ENCODE results near the gene POLR1A.

DNA sequence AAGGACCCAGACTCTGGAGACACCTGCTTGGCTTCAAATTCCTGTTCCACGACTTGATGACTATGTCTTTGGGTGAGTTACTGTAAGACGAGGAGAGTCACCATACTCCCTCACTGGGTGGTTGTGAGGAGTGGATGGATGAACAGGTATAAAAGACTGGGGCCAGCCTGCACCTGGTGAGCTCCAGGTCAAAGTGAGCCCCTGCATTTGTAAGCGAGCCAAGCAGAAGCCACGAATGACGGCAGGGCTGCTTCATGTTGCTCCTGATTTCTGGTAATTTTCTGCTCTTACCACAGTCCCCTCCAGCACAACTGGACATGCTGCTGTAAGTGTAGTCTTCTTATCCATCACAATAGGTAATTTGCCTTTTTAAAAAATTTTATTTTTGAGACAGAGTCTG is 86.6 kb downstream of the POLR1A start:
- TF ChIP-seq, protein P1, sequence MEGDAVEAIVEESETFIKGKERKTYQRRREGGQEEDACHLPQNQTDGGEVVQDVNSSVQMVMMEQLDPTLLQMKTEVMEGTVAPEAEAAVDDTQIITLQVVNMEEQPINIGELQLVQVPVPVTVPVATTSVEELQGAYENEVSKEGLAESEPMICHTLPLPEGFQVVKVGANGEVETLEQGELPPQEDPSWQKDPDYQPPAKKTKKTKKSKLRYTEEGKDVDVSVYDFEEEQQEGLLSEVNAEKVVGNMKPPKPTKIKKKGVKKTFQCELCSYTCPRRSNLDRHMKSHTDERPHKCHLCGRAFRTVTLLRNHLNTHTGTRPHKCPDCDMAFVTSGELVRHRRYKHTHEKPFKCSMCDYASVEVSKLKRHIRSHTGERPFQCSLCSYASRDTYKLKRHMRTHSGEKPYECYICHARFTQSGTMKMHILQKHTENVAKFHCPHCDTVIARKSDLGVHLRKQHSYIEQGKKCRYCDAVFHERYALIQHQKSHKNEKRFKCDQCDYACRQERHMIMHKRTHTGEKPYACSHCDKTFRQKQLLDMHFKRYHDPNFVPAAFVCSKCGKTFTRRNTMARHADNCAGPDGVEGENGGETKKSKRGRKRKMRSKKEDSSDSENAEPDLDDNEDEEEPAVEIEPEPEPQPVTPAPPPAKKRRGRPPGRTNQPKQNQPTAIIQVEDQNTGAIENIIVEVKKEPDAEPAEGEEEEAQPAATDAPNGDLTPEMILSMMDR (IDR thresholded peaks at IDR 0.05) = no peak
- TF ChIP-seq EZH2phosphoT487 (IDR thresholded peaks at IDR 0.05) (no peak), EZH2 (IDR thresholded peaks at IDR 0.05) (no peak)
